ENCODE results near the gene PLEKHG4B. TPM values are rescaled to one million over a fixed set of nuclear protein-coding genes. Genes with fewer than 3 reads are reported as not detected.

PLEKHG4B gene
- total RNA-seq, 1 experiment from 2014 or later: 0.02 TPM

GRCh38 chr5:92401-93220, 643 bp downstream of the PLEKHG4B start:
- Histone ChIP-seq H3K36me3 (ENCODE audit: control insufficient read depth in 1 of 2, insufficient read depth in 2 of 2, low read length in 2 of 2) (no peaks in the 10 kb centered on the region), H3K79me2 (ENCODE audit: insufficient read depth, low read length) (no peaks in the 10 kb centered on the region), H3K27me3 (ENCODE audit: insufficient read depth, low read length) (peaks cover 56% of the 10 kb centered on the region), H3K4me2 (ENCODE audit: low read length) (no peak overlapping the region), H3K9me3 (ENCODE audit: control insufficient read depth in 1 of 2, insufficient read depth in 1 of 2, low read depth in 1 of 2, low read length in 2 of 2) (no peaks in the 10 kb centered on the region), H3K4me3 (replicated peaks in 1 of 2; ENCODE audit: low read depth in 1 of 2, low read length in 2 of 2) (no peak overlapping the region), H3K9me2 (ENCODE audit: insufficient read depth) (no peaks in the 10 kb centered on the region), H4K20me1 (ENCODE audit: insufficient read depth) (no peaks in the 10 kb centered on the region), H3K9ac (ENCODE audit: low read length) (no peak overlapping the region), H3K27ac (ENCODE audit: low read depth, low read length) (no peak overlapping the region), H3K4me1 (ENCODE audit: control insufficient read depth in 1 of 2, insufficient read depth in 2 of 2, low read length in 2 of 2) (no peaks in the 10 kb centered on the region), H2AFZ (ENCODE audit: low read depth, low read length, poor library complexity, severe bottlenecking) (no peak overlapping the region)
- ChIA-PET RAD21 (ENCODE audit: low non-redundant PET in 1 of 2, low total read pairs in 2 of 2, uncharacterized antibody in 2 of 2, unreplicated experiment in 2 of 2) (no interaction called here), POLR2A (no interaction called here), CTCF (no interaction called here)
- BruUV-seq (replicated peaks): no TSS peak
- TF ChIP-seq JUND (IDR thresholded peaks at IDR 0.05) (no peak), ZFX (IDR thresholded peaks at IDR 0.05) (no peak), SRF (IDR thresholded peaks at IDR 0.05; ENCODE audit: low read depth) (no peak), POLR2AphosphoS5 (IDR thresholded peaks at IDR 0.05; ENCODE audit: low read depth, low read length) (no peak), TCF7L2 (IDR thresholded peaks at IDR 0.05; ENCODE audit: borderline replicate concordance, extremely low read depth, insufficient read depth, insufficient read length) (no peak), EZH2phosphoT487 (IDR thresholded peaks at IDR 0.05; ENCODE audit: borderline replicate concordance) (no peak)
- TF ChIP-seq, protein P1, sequence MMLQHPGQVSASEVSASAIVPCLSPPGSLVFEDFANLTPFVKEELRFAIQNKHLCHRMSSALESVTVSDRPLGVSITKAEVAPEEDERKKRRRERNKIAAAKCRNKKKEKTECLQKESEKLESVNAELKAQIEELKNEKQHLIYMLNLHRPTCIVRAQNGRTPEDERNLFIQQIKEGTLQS (IDR thresholded peaks at IDR 0.05): no peak
- TF ChIP-seq, protein P2, sequence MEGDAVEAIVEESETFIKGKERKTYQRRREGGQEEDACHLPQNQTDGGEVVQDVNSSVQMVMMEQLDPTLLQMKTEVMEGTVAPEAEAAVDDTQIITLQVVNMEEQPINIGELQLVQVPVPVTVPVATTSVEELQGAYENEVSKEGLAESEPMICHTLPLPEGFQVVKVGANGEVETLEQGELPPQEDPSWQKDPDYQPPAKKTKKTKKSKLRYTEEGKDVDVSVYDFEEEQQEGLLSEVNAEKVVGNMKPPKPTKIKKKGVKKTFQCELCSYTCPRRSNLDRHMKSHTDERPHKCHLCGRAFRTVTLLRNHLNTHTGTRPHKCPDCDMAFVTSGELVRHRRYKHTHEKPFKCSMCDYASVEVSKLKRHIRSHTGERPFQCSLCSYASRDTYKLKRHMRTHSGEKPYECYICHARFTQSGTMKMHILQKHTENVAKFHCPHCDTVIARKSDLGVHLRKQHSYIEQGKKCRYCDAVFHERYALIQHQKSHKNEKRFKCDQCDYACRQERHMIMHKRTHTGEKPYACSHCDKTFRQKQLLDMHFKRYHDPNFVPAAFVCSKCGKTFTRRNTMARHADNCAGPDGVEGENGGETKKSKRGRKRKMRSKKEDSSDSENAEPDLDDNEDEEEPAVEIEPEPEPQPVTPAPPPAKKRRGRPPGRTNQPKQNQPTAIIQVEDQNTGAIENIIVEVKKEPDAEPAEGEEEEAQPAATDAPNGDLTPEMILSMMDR (IDR thresholded peaks at IDR 0.05 in 2 of 3, conservative IDR thresholded peaks at IDR 0.05 in 1 of 3; ENCODE audit: borderline replicate concordance in 1 of 3, insufficient read depth in 1 of 3, low read depth in 2 of 3, low read length in 2 of 3): no peak
- no peak for DNase-seq (ENCODE audit: low read depth, low spot score)
- intact Hi-C loops (cut with micrococcal nuclease): no loop called here
- no peak for ATAC-seq

Measured in HCT116 (cell line).